Vagina (tissue), 2 donors: ENCODE data around the gene ASB13.

Source experiments
- POLR2A ChIP-seq, 2 donors: fragments of 450-650 bp; IDR thresholded peaks; one replicate each; pipeline ENCODE4 v1.6.1; 2017; ENCODE audit warnings: antibody characterized with exemption in 2 of 2, mild to moderate bottlenecking in 2 of 2, moderate library complexity in 2 of 2
- POLR2AphosphoS5 ChIP-seq, 2 donors: sonication (generic); formaldehyde crosslinking; IDR thresholded peaks; one replicate each; pipeline ENCODE4 v1.9.0; 2017; ENCODE audit warnings: antibody characterized with exemption in 2 of 2, mild to moderate bottlenecking in 2 of 2, low read depth in 1 of 2; ENCODE audit not compliant: insufficient read depth in 1 of 2
- TF ChIP-seq, protein P1 (sequence below), 3 experiments: fragments of 450-650 bp in 2 of 3; fragments of 200-600 bp in 1 of 3; sonication (generic) in 1 of 3; IDR thresholded peaks; one replicate each; pipeline ENCODE4 v1.5.1; 2017 to 2019; ENCODE audit warnings: antibody characterized with exemption in 3 of 3, mild to moderate bottlenecking in 2 of 3, moderate library complexity in 2 of 3

DNA sequence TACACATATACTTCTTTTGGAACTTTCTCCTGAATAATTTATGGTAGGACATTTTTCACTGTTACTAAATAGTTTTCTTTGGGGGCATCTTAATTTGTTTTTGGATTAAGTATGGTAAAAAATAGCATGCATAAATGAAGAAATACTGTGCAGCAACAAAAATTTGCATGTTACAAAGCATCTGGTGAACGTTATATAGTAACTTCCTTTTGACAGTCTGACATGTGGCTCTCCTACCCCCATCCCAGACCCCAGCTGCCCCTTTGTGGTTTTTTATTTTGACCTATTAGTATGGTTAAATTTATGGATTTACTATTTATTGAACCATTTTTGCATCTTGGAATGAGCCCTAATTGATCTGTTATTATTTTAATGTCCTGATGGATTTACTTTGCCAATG is 28.2 kb upstream of the ASB13 start:
- TF ChIP-seq, protein P1, sequence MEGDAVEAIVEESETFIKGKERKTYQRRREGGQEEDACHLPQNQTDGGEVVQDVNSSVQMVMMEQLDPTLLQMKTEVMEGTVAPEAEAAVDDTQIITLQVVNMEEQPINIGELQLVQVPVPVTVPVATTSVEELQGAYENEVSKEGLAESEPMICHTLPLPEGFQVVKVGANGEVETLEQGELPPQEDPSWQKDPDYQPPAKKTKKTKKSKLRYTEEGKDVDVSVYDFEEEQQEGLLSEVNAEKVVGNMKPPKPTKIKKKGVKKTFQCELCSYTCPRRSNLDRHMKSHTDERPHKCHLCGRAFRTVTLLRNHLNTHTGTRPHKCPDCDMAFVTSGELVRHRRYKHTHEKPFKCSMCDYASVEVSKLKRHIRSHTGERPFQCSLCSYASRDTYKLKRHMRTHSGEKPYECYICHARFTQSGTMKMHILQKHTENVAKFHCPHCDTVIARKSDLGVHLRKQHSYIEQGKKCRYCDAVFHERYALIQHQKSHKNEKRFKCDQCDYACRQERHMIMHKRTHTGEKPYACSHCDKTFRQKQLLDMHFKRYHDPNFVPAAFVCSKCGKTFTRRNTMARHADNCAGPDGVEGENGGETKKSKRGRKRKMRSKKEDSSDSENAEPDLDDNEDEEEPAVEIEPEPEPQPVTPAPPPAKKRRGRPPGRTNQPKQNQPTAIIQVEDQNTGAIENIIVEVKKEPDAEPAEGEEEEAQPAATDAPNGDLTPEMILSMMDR (IDR thresholded peaks at IDR 0.05): no peak
- TF ChIP-seq POLR2AphosphoS5 (IDR thresholded peaks at IDR 0.05; ENCODE audit: insufficient read depth in 1 of 2, low read depth in 1 of 2): no peak
- no peak for TF ChIP-seq POLR2A (IDR thresholded peaks at IDR 0.05)
